ENCODE data around the gene CYP3A4.
"Not testable (repeated sequence)": the region's sequence is repeated elsewhere in the genome, so short reads cannot be mapped to it uniquely, and the experiment has no call there.

CYP3A4 gene

DNA sequence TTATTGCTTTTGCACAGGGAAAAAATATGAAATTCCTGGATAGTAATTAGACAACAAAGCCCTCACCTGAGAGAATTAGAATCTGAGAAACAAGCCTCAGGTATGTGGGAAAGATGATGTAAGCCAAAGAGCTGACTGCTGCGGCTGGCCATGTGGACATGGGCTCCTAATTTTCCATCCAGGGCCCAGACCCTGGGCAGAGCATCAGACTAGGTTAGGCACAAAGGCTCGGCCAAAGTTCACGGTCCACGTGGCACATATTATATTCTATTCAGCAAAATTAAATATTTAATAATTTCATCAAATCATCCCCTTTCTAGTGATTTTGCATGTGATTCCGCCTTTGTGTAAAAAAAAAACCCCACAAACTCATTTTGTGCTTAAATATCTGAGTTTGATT, 5.1 kb downstream of the CYP3A4 start:
- Histone ChIP-seq H3K4me1 (ENCODE audit: control insufficient read depth, insufficient read depth, low read length) (no peaks in the 10 kb centered on the region), H3K4me3 (ENCODE audit: low read depth, low read length) (no peak overlapping the region), H3K27ac (ENCODE audit: extremely low read depth, low read depth, low read length) (no peak overlapping the region), H3K9me3 (ENCODE audit: control insufficient read depth, insufficient read depth, low read depth, low read length) (no peaks in the 10 kb centered on the region), H3K36me3 (ENCODE audit: control insufficient read depth in 2 of 2, insufficient read depth in 1 of 2, low read length in 2 of 2) (no peaks in the 10 kb centered on the region)
- TF ChIP-seq ZNF610 (tag by site-specific recombination; IDR thresholded peaks at IDR 0.05; ENCODE audit: borderline replicate concordance) (no peak), ZNF544 (tag by site-specific recombination; IDR thresholded peaks at IDR 0.05) (no peak), ZNF394 (tag by site-specific recombination; IDR thresholded peaks at IDR 0.05; ENCODE audit: borderline replicate concordance) (no peak), OVOL3 (tag by site-specific recombination; IDR thresholded peaks at IDR 0.05) (no peak), ZNF776 (tag by site-specific recombination; IDR thresholded peaks at IDR 0.05; ENCODE audit: borderline replicate concordance) (no peak), ZNF549 (tag by site-specific recombination; IDR thresholded peaks at IDR 0.05) (no peak), ZNF140 (tag by site-specific recombination; IDR thresholded peaks at IDR 0.05) (no peak), ZNF530 (tag by site-specific recombination; IDR thresholded peaks at IDR 0.05; ENCODE audit: low read depth) (no peak), HOXC10 (CRISPR knock-in tag; IDR thresholded peaks at IDR 0.05) (no peak), ZFP3 (tag by site-specific recombination; IDR thresholded peaks at IDR 0.05; ENCODE audit: low read depth) (no peak), ZNF426 (tag by site-specific recombination; IDR thresholded peaks at IDR 0.05) (no peak), ZNF585B (tag by site-specific recombination; IDR thresholded peaks at IDR 0.05) (no peak), ZEB2 (tag by site-specific recombination; IDR thresholded peaks at IDR 0.05) (no peak), ZNF132 (tag by site-specific recombination; IDR thresholded peaks at IDR 0.05; ENCODE audit: borderline replicate concordance) (no peak)
- TF ChIP-seq, protein P1, sequence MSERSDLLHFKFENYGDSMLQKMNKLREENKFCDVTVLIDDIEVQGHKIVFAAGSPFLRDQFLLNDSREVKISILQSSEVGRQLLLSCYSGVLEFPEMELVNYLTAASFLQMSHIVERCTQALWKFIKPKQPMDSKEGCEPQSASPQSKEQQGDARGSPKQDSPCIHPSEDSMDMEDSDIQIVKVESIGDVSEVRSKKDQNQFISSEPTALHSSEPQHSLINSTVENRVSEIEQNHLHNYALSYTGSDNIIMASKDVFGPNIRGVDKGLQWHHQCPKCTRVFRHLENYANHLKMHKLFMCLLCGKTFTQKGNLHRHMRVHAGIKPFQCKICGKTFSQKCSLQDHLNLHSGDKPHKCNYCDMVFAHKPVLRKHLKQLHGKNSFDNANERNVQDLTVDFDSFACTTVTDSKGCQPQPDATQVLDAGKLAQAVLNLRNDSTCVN (tag by site-specific recombination; optimal IDR thresholded peaks at IDR 0.05), result no peak
- TF ChIP-seq, protein P2, sequence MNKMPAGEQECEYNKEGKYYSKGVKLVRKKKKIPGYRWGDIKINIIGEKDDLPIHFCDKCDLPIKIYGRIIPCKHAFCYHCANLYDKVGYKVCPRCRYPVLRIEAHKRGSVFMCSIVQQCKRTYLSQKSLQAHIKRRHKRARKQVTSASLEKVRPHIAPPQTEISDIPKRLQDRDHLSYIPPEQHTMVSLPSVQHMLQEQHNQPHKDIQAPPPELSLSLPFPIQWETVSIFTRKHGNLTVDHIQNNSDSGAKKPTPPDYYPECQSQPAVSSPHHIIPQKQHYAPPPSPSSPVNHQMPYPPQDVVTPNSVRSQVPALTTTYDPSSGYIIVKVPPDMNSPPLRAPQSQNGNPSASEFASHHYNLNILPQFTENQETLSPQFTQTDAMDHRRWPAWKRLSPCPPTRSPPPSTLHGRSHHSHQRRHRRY (tag by site-specific recombination; IDR thresholded peaks at IDR 0.05), result no peak
- ChIA-PET CTCF (no interaction called here), POLR2A (no interaction called here)

DNA sequence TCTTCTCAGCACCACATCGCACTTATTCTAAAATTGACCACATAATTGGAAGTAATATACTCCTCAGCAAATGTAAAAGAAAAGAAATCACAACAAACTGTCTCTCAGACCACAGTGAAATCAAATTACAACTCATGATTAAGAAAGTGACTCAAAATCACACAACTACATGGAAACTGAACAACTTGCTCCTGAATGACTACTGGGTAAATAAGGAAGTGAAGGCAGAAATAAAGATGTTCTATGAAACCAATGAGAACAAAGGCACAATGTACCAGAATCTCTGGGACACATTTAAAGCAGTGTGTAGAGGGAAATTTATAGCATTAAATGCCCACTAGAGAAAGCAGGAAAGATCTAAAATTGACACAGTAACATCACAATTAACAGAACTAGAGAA, 10.6 kb downstream of the CYP3A4 start:
- H3K4me3 ChIP-seq (ENCODE audit: low read depth, low read length); POLR2A ChIA-PET; H3K27ac ChIP-seq (ENCODE audit: extremely low read depth, low read depth, low read length); H3K36me3 ChIP-seq (ENCODE audit: control insufficient read depth in 2 of 2, insufficient read depth in 1 of 2, low read length in 2 of 2); H3K9me3 ChIP-seq (ENCODE audit: control insufficient read depth, insufficient read depth, low read depth, low read length); H3K4me1 ChIP-seq (ENCODE audit: control insufficient read depth, insufficient read depth, low read length): not testable (repeated sequence)
- CTCF ChIA-PET, result interaction anchor here (0.6 to 0.7 kb wide), 2 partner anchors 69 to 282 kb away, joined by 3 to 4 read pairs; no protein-coding TSS in a partner anchor

DNA sequence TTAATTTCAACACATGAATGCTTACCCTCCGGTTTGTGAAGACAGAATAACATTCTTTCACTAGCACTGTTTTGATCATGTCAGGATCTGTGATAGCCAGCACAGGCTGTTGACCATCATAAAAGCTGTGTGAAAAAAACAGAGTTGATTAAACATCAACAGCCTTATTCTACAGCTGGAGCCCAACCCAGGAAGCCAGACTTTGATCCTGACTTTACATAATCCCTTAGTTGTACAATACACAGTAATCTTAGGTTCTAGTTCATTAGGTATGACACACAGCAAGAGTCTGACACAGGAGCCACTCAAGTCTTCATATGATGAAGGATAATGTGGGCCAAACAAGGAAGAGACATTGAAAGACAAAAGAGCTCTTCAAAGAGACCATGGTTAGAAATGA, 11.4 kb downstream of the CYP3A4 start:
- H3K4me1 ChIP-seq (ENCODE audit: control insufficient read depth, insufficient read depth, low read length), result no peaks in the 10 kb centered on the region
- CTCF ChIA-PET, result interaction anchor here (0.6 kb wide), 1 partner anchor 283 kb away, joined by 4 read pairs; no protein-coding TSS in a partner anchor
- no peak overlapping the region for H3K27ac ChIP-seq (ENCODE audit: extremely low read depth, low read depth, low read length)
- TF ChIP-seq ZNF530 (tag by site-specific recombination; IDR thresholded peaks at IDR 0.05; ENCODE audit: low read depth) (no peak), ZNF423 (tag by site-specific recombination; IDR thresholded peaks at IDR 0.05) (no peak), KLF9 (tag by site-specific recombination; IDR thresholded peaks at IDR 0.05; ENCODE audit: low read depth) (no peak), SP7 (tag by site-specific recombination; IDR thresholded peaks at IDR 0.05) (no peak), ZNF830 (tag by site-specific recombination; IDR thresholded peaks at IDR 0.05; ENCODE audit: low read depth) (no peak)
- H3K4me3 ChIP-seq (ENCODE audit: low read depth, low read length), result no peak overlapping the region
- POLR2A ChIA-PET, result no interaction called here
- H3K36me3 ChIP-seq (ENCODE audit: control insufficient read depth in 2 of 2, insufficient read depth in 1 of 2, low read length in 2 of 2), result no peaks in the 10 kb centered on the region
- no peaks in the 10 kb centered on the region for H3K9me3 ChIP-seq (ENCODE audit: control insufficient read depth, insufficient read depth, low read depth, low read length)

DNA sequence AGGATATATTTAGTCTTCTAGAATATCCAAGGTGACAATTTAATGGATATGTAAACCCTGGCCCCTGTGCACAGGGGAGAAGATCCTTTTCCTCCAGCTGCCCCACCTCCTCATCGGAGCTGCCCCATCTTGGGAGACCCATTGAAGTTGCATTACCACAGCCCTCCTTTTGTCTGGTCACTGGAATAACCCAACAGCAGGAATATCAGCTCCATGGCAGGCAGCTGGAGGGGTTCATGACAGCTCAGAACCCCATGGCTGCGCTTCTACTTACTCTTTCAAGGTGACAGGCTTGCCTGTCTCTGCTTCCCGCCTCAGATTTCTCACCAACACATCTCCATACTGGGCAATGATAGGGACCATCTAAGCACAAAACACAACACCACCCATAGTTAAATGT, 14.5 kb downstream of the CYP3A4 start:
- H3K36me3 ChIP-seq (ENCODE audit: control insufficient read depth in 2 of 2, insufficient read depth in 1 of 2, low read length in 2 of 2); H3K27ac ChIP-seq (ENCODE audit: extremely low read depth, low read depth, low read length); H3K9me3 ChIP-seq (ENCODE audit: control insufficient read depth, insufficient read depth, low read depth, low read length); CTCF ChIA-PET; H3K4me1 ChIP-seq (ENCODE audit: control insufficient read depth, insufficient read depth, low read length); POLR2A ChIA-PET; H3K4me3 ChIP-seq (ENCODE audit: low read depth, low read length): not testable (repeated sequence)

All from HEK293 (cell line).